Karpas-422 (cell line): ENCODE results near the gene CDKAL1. TPM values are rescaled to one million over a fixed set of nuclear protein-coding genes. Genes with fewer than 3 reads are reported as not detected.

Experiments used
- DNase-seq: peaks from one replicate; pipeline ENCODE4 v3.0.0-alpha.2; 2015
- H2AFZ ChIP-seq: fragments of 200-600 bp; sonication (generic); 2 replicates; pipeline ENCODE4 v1.6.1; 2014; ENCODE audit warnings: antibody characterized with exemption, low read length, mixed read lengths
- H3K27ac ChIP-seq: fragments of 200-600 bp; sonication (generic); 2 replicates; pipeline ENCODE4 v1.5.1; 2014; ENCODE audit warnings: mild to moderate bottlenecking, low read length, moderate library complexity
- H3K27me3 ChIP-seq: fragments of 200-600 bp; sonication (generic); 2 replicates; pipeline ENCODE4 v1.6.1; 2014; ENCODE audit warnings: low read length, mixed read lengths
- H3K36me3 ChIP-seq: fragments of 200-600 bp; sonication (generic); 2 replicates; pipeline ENCODE4 v1.6.1; 2014; ENCODE audit warnings: low read length, mixed read lengths; ENCODE audit not compliant: insufficient read depth
- H3K4me1 ChIP-seq: fragments of 200-600 bp; sonication (generic); 2 replicates; pipeline ENCODE4 v1.6.1; 2014; ENCODE audit warnings: mild to moderate bottlenecking, low read length, mixed read lengths
- H3K4me2 ChIP-seq: fragments of 200-600 bp; sonication (generic); 2 replicates; pipeline ENCODE4 v1.6.1; 2014; ENCODE audit warnings: low read length, low read depth, mild to moderate bottlenecking; ENCODE audit not compliant: poor library complexity, severe bottlenecking
- H3K4me3 ChIP-seq: fragments of 200-600 bp; sonication (generic); 2 replicates; pipeline ENCODE4 v1.5.1; 2014; ENCODE audit warnings: mild to moderate bottlenecking, antibody characterized with exemption, low read length, mixed read lengths
- H3K79me2 ChIP-seq: fragments of 200-600 bp; sonication (generic); 2 replicates; pipeline ENCODE4 v1.6.1; 2014; ENCODE audit warnings: mild to moderate bottlenecking, low read length, mixed read lengths
- H3K9ac ChIP-seq: fragments of 200-600 bp; sonication (generic); 2 replicates; pipeline ENCODE4 v1.6.0; 2014; ENCODE audit warnings: low read length
- H3K9me2 ChIP-seq: fragments of 200-600 bp; sonication (generic), shearing (Covaris generic); replicated peaks from 2 replicates; pipeline ENCODE4 v1.6.0; 2014; ENCODE audit warnings: mild to moderate bottlenecking, low read length, moderate library complexity; ENCODE audit not compliant: insufficient read depth
- H3K9me3 ChIP-seq: fragments of 300-700, 200-600 bp; sonication (generic); 2 replicates; pipeline ENCODE4 v1.6.1; 2014; ENCODE audit warnings: low read length, mixed read lengths
- H4K20me1 ChIP-seq: fragments of 200-600 bp; sonication (generic); 2 replicates; pipeline ENCODE4 v1.6.1; 2014; ENCODE audit warnings: mild to moderate bottlenecking, antibody characterized with exemption, low read length, low read depth; ENCODE audit not compliant: insufficient read depth
- total RNA-seq: library from RNA; depleted of rRNA; stranded (reverse); fragments of >200 nt; shearing (Covaris generic); gene quantifications from 2 replicates; pipeline ENCODE4 v1.2.3, GENCODE V29; 2014; ENCODE audit warnings: low replicate concordance

CDKAL1 gene
- total RNA-seq, 1 experiment from 2014 or later = 23.7 TPM

DNA sequence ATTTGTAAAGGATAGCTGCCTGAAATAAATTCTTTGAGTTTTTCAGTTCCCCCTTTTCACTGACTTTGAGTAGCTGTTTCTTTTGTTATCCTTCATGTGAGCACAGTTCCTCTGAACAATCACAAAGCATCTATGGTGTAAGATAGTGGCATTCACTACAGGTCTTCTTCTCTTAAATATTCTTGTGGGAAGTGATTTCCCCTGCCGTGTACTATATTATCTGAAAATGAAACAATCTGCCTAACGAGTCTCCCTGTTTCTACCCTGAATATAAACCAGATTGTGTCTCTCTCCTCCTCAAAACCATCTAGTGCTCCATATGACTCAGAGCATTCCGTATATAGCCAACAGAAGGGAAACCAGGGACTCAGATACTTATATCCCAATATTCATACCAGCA, 679.2 kb downstream of the CDKAL1 start:
- Histone ChIP-seq H4K20me1 (no peaks in the 10 kb centered on the region), H2AFZ (no peak overlapping the region), H3K4me1 (peaks cover 24% of the 10 kb centered on the region), H3K36me3 (no peaks in the 10 kb centered on the region), H3K27ac (peak overlapping the region; percentile 38; the same call in 1 of the 2 replicates), H3K9me2 (no peaks in the 10 kb centered on the region), H3K9ac (no peak overlapping the region), H3K4me2 (peak overlapping the region; percentile 34), H3K9me3 (no peaks in the 10 kb centered on the region), H3K79me2 (no peaks in the 10 kb centered on the region), H3K4me3 (no peak overlapping the region), H3K27me3 (no peaks in the 10 kb centered on the region)
- no peak for DNase-seq

DNA sequence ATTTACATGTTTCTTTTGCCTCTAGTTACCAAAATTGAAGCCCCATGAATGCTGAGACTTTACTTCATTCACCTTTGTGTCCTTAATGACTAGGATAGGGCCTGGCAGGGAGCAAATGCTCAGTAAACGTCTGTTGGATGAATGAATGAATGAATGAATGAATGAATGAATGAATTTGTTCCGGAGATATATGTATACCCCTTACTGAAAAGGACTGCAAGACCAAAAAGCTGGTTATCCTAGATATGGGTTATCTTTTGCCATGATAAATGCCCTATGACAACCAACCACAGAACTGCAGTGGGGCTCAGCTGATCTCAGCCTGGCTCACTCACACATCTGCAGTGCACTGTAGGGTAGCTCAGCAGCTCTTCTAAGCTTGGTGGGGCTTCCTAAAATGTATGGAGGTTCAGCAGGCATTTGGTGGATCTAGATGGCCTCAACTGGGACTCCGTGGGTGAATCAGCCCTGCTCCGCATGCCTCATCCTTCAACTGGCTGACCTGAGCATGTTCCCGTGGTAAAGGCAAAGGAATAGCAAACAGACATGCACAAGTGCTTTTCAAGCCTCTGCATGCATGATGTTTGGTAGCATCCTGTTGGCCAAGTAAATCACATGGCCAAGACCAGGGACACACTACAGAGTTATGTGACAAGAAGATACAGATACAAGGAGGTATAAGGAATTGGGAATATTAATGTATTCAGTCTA, 680.6 kb downstream of the CDKAL1 start:
- Histone ChIP-seq H3K36me3 (no peaks in the 10 kb centered on the region), H3K9ac (no peak overlapping the region), H3K4me2 (no peak overlapping the region), H3K4me1 (peaks cover 13% of the 10 kb centered on the region), H3K27ac (no peak overlapping the region), H3K9me2 (no peaks in the 10 kb centered on the region), H3K27me3 (no peaks in the 10 kb centered on the region), H3K4me3 (no peak overlapping the region), H3K9me3 (no peaks in the 10 kb centered on the region), H2AFZ (no peak overlapping the region), H4K20me1 (no peaks in the 10 kb centered on the region), H3K79me2 (no peaks in the 10 kb centered on the region)
- no peak for DNase-seq

GRCh38 chr6:21219241-21219640, 685.0 kb downstream of the CDKAL1 start:
- Histone ChIP-seq H3K4me2 (no peak overlapping the region), H3K36me3 (no peaks in the 10 kb centered on the region), H3K4me1 (no peaks in the 10 kb centered on the region), H3K9ac (no peak overlapping the region), H4K20me1 (no peaks in the 10 kb centered on the region), H3K79me2 (no peaks in the 10 kb centered on the region), H2AFZ (no peak overlapping the region), H3K9me2 (no peaks in the 10 kb centered on the region), H3K27ac (no peak overlapping the region), H3K9me3 (no peaks in the 10 kb centered on the region), H3K4me3 (no peak overlapping the region), H3K27me3 (no peaks in the 10 kb centered on the region)
- DNase-seq = no peak

- no peak for DNase-seq
- H3K4me1 ChIP-seq = no peaks in the 10 kb centered on the region
- H4K20me1 ChIP-seq = no peaks in the 10 kb centered on the region
- no peaks in the 10 kb centered on the region for H3K9me2 ChIP-seq
- H3K36me3 ChIP-seq = no peaks in the 10 kb centered on the region
- H3K4me3 ChIP-seq = no peak overlapping the region
- no peaks in the 10 kb centered on the region for H3K9me3 ChIP-seq
- no peak overlapping the region for H3K9ac ChIP-seq
- no peak overlapping the region for H2AFZ ChIP-seq
- H3K27ac ChIP-seq = no peak overlapping the region
- no peaks in the 10 kb centered on the region for H3K27me3 ChIP-seq
- H3K79me2 ChIP-seq = no peaks in the 10 kb centered on the region
- H3K4me2 ChIP-seq = no peak overlapping the region
Observed at GRCh38 chr6:21219856-21220255, 685.6 kb downstream of the CDKAL1 start.

DNA sequence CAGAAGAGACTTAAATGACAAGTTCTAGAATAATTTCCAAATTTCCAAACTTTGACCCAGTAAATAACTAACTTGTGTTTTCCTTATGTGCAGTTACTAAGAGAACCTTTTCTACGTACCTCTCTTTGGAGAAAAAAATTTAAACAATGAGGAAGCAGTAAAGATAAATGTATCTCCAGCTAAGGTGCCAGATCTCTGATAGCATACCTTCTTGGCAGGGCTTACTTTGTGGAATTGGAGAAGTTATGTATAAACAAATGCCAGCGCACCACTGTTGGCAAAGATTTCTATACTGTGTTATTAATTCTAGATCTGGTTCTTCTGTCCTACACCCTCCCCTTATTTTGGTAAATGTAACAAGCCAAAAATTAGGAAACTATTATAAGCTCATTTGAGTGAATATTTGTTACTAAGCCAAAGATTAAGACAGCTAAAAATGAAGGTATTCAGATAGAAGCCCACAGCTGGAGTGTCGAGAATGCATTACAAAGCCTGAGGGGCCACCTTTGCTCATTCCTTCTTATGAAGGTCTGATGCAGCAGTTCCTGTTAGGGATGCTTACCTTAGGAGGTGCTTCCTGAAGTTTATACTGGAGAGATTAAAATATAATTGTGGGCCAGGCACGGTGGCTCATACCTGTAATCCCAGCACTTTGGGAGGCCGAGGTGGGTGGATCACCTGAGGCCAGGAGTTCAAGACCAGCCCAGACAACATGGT, 686.2 kb downstream of the CDKAL1 start:
- no peaks in the 10 kb centered on the region for H4K20me1 ChIP-seq
- no peaks in the 10 kb centered on the region for H3K4me1 ChIP-seq
- H3K4me3 ChIP-seq = no peak overlapping the region
- H3K9me2 ChIP-seq = no peaks in the 10 kb centered on the region
- H3K4me2 ChIP-seq = no peak overlapping the region
- no peak overlapping the region for H3K27ac ChIP-seq
- no peak for DNase-seq
- H2AFZ ChIP-seq = no peak overlapping the region
- no peak overlapping the region for H3K9ac ChIP-seq
- H3K36me3 ChIP-seq = no peaks in the 10 kb centered on the region
- H3K27me3 ChIP-seq = no peaks in the 10 kb centered on the region
- no peaks in the 10 kb centered on the region for H3K9me3 ChIP-seq
- no peaks in the 10 kb centered on the region for H3K79me2 ChIP-seq

DNA sequence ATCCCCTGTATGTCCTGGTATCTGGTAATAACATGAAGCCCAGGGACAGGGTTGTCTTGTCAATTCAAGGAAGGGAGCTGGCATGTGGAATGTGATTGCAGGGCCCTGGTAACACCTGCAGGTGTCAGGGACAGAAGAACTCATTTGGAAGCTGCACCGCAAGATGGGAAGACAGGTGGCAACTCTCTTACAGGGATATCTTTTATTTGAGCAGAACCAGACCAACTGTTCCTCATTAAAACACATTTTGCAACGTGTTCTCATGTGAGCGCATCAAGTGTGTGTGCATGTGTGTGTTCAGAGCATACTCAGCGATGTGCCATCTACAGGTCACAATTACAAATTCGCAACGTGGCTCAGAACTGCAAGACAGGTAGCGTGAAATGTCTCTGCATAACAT, 688.4 kb downstream of the CDKAL1 start:
- no peak overlapping the region for H2AFZ ChIP-seq
- no peaks in the 10 kb centered on the region for H3K36me3 ChIP-seq
- no peaks in the 10 kb centered on the region for H3K27me3 ChIP-seq
- H3K9me2 ChIP-seq = no peaks in the 10 kb centered on the region
- H4K20me1 ChIP-seq = no peaks in the 10 kb centered on the region
- no peak overlapping the region for H3K9ac ChIP-seq
- H3K79me2 ChIP-seq = no peaks in the 10 kb centered on the region
- H3K9me3 ChIP-seq = no peaks in the 10 kb centered on the region
- H3K4me3 ChIP-seq = no peak overlapping the region
- DNase-seq = no peak
- no peak overlapping the region for H3K4me2 ChIP-seq
- peaks cover 9% of the 10 kb centered on the region for H3K4me1 ChIP-seq
- no peak overlapping the region for H3K27ac ChIP-seq

GRCh38 chr6:21225912-21226311, 691.7 kb downstream of the CDKAL1 start:
- no peak for DNase-seq

DNA sequence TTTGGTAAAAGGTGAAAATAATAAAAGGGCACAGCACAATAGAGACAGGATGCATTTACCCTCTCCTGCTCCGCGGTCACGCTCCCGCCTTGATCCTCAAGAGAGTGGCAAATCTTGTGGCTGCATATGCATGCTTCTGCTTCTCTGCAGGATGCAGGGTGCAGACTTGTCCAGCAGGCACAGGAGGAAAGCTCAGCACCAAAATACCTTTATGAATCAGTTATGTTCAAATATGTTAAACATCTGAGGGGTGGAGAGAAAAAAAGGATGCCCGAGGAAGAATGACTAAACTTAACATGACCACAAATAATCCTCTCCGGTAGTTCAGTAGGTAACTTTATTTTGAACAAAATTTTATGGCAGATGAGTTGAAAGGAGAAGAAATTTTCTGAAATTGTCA, 693.2 kb downstream of the CDKAL1 start:
- no peaks in the 10 kb centered on the region for H3K9me3 ChIP-seq
- H3K9ac ChIP-seq = no peak overlapping the region
- H3K4me3 ChIP-seq = no peak overlapping the region
- no peaks in the 10 kb centered on the region for H4K20me1 ChIP-seq
- no peaks in the 10 kb centered on the region for H3K36me3 ChIP-seq
- H3K27ac ChIP-seq = no peak overlapping the region
- no peaks in the 10 kb centered on the region for H3K27me3 ChIP-seq
- no peaks in the 10 kb centered on the region for H3K9me2 ChIP-seq
- no peaks in the 10 kb centered on the region for H3K79me2 ChIP-seq
- no peak overlapping the region for H2AFZ ChIP-seq
- H3K4me2 ChIP-seq = peak overlapping the region; percentile 15
- DNase-seq = no peak
- peaks cover 12% of the 10 kb centered on the region for H3K4me1 ChIP-seq

More at GRCh38 chr6:21225912-21226311, 691.7 kb downstream of the CDKAL1 start:
- Histone ChIP-seq H4K20me1 (no peaks in the 10 kb centered on the region), H3K4me2 (no peak overlapping the region), H3K79me2 (no peaks in the 10 kb centered on the region), H3K27ac (no peak overlapping the region), H3K4me1 (peaks cover 12% of the 10 kb centered on the region), H3K9me2 (no peaks in the 10 kb centered on the region), H3K4me3 (no peak overlapping the region), H3K27me3 (no peaks in the 10 kb centered on the region), H2AFZ (no peak overlapping the region), H3K36me3 (no peaks in the 10 kb centered on the region), H3K9me3 (no peaks in the 10 kb centered on the region), H3K9ac (no peak overlapping the region)
